ENCODE data around the gene GAN.
A peak's percentile ranks its signal among the peaks of the same experiment; 100 is the strongest.
"Not testable (repeated sequence)": the region's sequence is repeated elsewhere in the genome, so short reads cannot be mapped to it uniquely, and the experiment has no call there.

GAN gene

GRCh38 chr16:81307770-81308169, 7.0 kb upstream of the GAN start:
- DNase-seq (ENCODE audit: low read depth): no peak

- DNase-seq (ENCODE audit: low read depth): no peak
Measured at GRCh38 chr16:81310045-81310644, 4.6 kb upstream of the GAN start.

GRCh38 chr16:81311762-81312161, 3.0 kb upstream of the GAN start:
- no peak for DNase-seq (ENCODE audit: low read depth)

- DNase-seq (ENCODE audit: low read depth): no peak
Measured at GRCh38 chr16:81313701-81314602, 810 bp upstream of the GAN start.

- DNase-seq (ENCODE audit: low read depth): no peak
Measured at GRCh38 chr16:81315271-81316175, 761 bp downstream of the GAN start.

- DNase-seq (ENCODE audit: low read depth): no peak
Measured at GRCh38 chr16:81316176-81316496, 1.4 kb downstream of the GAN start.

- DNase-seq (ENCODE audit: low read depth): no peak
Measured at GRCh38 chr16:81318711-81319110, 3.9 kb downstream of the GAN start.

- peak; percentile 20 for DNase-seq (ENCODE audit: low read depth)
Measured at GRCh38 chr16:81319221-81319912, 4.6 kb downstream of the GAN start.

- DNase-seq (ENCODE audit: low read depth): no peak
Measured at GRCh38 chr16:81321039-81321438, 6.3 kb downstream of the GAN start.

- DNase-seq (ENCODE audit: low read depth): no peak
Measured at GRCh38 chr16:81321536-81321935, 6.8 kb downstream of the GAN start.

- no peak for DNase-seq (ENCODE audit: low read depth)
Measured at GRCh38 chr16:81324808-81325207, 10.0 kb downstream of the GAN start.

- no peak for DNase-seq (ENCODE audit: low read depth)
Measured at GRCh38 chr16:81327011-81327410, 12.2 kb downstream of the GAN start.

GRCh38 chr16:81327447-81328196, 12.9 kb downstream of the GAN start:
- DNase-seq (ENCODE audit: low read depth): no peak

- DNase-seq (ENCODE audit: low read depth): no peak
Measured at GRCh38 chr16:81329947-81330346, 15.2 kb downstream of the GAN start.

GRCh38 chr16:81333356-81333755, 18.6 kb downstream of the GAN start:
- DNase-seq (ENCODE audit: low read depth): no peak

GRCh38 chr16:81335669-81336068, 20.9 kb downstream of the GAN start:
- no peak for DNase-seq (ENCODE audit: low read depth)

- DNase-seq (ENCODE audit: low read depth): no peak
Measured at GRCh38 chr16:81337097-81337496, 22.3 kb downstream of the GAN start.

- DNase-seq (ENCODE audit: low read depth): not testable (repeated sequence)
Measured at GRCh38 chr16:81345172-81345571, 30.4 kb downstream of the GAN start.

GRCh38 chr16:81347425-81347824, 32.7 kb downstream of the GAN start:
- DNase-seq (ENCODE audit: low read depth): no peak

- no peak for DNase-seq (ENCODE audit: low read depth)
Measured at GRCh38 chr16:81349608-81350305, 35.0 kb downstream of the GAN start.

- no peak for DNase-seq (ENCODE audit: low read depth)
Measured at GRCh38 chr16:81350306-81350615, 35.5 kb downstream of the GAN start.
